GM18861 (cell line): ENCODE results near the gene SPRR2A.
"Not testable (repeated sequence)": the region's sequence is repeated elsewhere in the genome, so short reads cannot be mapped to it uniquely, and the experiment has no call there.

Experiments
- ATAC-seq: cut with Tn5 transposase; IDR thresholded peaks from one replicate; pipeline ENCODE4 v1.9.1; 2021; ENCODE audit not compliant: unreplicated experiment

SPRR2A gene

GRCh38 chr1:153025797-153026196 is 31.5 kb downstream of the SPRR2A start:
- ATAC-seq, result no peak

GRCh38 chr1:153024413-153024812 is 32.9 kb downstream of the SPRR2A start:
- no peak for ATAC-seq

- ATAC-seq, result no peak
Measured at GRCh38 chr1:153023109-153023508, 34.2 kb downstream of the SPRR2A start.

GRCh38 chr1:153022340-153022739 is 35.0 kb downstream of the SPRR2A start:
- ATAC-seq, result not testable (repeated sequence)

GRCh38 chr1:153021829-153022228 is 35.5 kb downstream of the SPRR2A start:
- ATAC-seq, result not testable (repeated sequence)

- ATAC-seq, result not testable (repeated sequence)
Measured at GRCh38 chr1:153011235-153011758, 46.0 kb downstream of the SPRR2A start.
